WTC11 (cell line): Measurements from ENCODE around the gene LACC1.

Experiments
- GABPB1 ChIP-seq: sonication (generic); formaldehyde crosslinking; IDR thresholded peaks from 2 replicates; pipeline ENCODE4 v1.8.1; 2023; ENCODE audit warnings: mild to moderate bottlenecking, missing genetic modification reagents
- NFE2L1 ChIP-seq: sonication (generic); formaldehyde crosslinking; IDR thresholded peaks from 2 replicates; pipeline ENCODE4 v1.8.1; 2023; ENCODE audit warnings: missing genetic modification reagents
- TP53 ChIP-seq: sonication (generic); formaldehyde crosslinking; IDR thresholded peaks from 2 replicates; pipeline ENCODE4 v1.8.1; 2023; ENCODE audit warnings: mild to moderate bottlenecking, missing genetic modification reagents
- TF ChIP-seq, protein P1 (sequence below): sonication (generic); formaldehyde crosslinking; conservative IDR thresholded peaks from 2 replicates; pipeline ENCODE4 v1.8.1; 2022; ENCODE audit warnings: mild to moderate bottlenecking, missing genetic modification reagents
- TF ChIP-seq, protein P2 (sequence below): sonication (generic); formaldehyde crosslinking; IDR thresholded peaks from 2 replicates; pipeline ENCODE4 v1.8.0; 2022; ENCODE audit warnings: mild to moderate bottlenecking, missing genetic modification reagents
- TF ChIP-seq, protein P3 (sequence below): fragments of 200-600 bp; IDR thresholded peaks from 2 replicates; pipeline ENCODE4 v1.8.0; 2022; ENCODE audit warnings: antibody characterized with exemption
- TF ChIP-seq, protein P4 (sequence below): sonication (generic); formaldehyde crosslinking; IDR thresholded peaks from 2 replicates; pipeline ENCODE4 v1.8.0; 2022; ENCODE audit warnings: mild to moderate bottlenecking, missing genetic modification reagents
- TF ChIP-seq, protein P5 (sequence below): fragments of 250-450 bp; sonication (Bioruptor Pico); IDR thresholded peaks from 2 replicates; pipeline ENCODE4 v1.9.0; 2021; ENCODE audit warnings: mild to moderate bottlenecking
- TF ChIP-seq, protein P6 (sequence below): sonication (generic); formaldehyde crosslinking; conservative IDR thresholded peaks from 2 replicates; pipeline ENCODE4 v1.8.1; 2023; ENCODE audit warnings: mild to moderate bottlenecking, low read depth, missing genetic modification reagents, moderate library complexity
- TF ChIP-seq, protein P7 (sequence below): sonication (generic); formaldehyde crosslinking; IDR thresholded peaks from 2 replicates; pipeline ENCODE4 v1.8.0; 2022; ENCODE audit warnings: mild to moderate bottlenecking, missing genetic modification reagents

DNA sequence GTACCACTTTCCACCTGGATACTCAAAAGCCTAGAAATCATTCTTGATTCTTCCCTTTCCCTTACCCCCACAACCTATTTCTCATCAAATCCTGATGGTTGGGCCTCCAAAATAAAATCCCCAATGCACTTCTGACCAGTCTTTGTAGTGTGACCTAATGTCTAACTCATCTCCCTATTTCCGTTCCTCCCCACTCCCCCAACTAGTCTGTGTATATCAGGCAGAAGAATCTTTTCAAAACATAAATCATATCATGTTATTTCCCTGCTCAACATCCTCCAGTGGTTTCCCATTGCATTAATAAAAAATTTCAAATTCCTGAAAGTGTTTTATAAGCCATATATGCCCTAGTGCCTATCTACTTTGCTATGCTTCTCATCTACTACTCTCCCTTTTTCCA, 17.8 kb upstream of the LACC1 start:
- TF ChIP-seq, protein P1, sequence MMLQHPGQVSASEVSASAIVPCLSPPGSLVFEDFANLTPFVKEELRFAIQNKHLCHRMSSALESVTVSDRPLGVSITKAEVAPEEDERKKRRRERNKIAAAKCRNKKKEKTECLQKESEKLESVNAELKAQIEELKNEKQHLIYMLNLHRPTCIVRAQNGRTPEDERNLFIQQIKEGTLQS (CRISPR knock-in tag): no peak
- TF ChIP-seq NFE2L1 (CRISPR knock-in tag): no peak
- TF ChIP-seq, protein P2, sequence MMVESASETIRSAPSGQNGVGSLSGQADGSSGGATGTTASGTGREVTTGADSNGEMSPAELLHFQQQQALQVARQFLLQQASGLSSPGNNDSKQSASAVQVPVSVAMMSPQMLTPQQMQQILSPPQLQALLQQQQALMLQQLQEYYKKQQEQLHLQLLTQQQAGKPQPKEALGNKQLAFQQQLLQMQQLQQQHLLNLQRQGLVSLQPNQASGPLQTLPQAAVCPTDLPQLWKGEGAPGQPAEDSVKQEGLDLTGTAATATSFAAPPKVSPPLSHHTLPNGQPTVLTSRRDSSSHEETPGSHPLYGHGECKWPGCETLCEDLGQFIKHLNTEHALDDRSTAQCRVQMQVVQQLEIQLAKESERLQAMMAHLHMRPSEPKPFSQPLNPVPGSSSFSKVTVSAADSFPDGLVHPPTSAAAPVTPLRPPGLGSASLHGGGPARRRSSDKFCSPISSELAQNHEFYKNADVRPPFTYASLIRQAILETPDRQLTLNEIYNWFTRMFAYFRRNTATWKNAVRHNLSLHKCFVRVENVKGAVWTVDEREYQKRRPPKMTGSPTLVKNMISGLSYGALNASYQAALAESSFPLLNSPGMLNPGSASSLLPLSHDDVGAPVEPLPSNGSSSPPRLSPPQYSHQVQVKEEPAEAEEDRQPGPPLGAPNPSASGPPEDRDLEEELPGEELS (CRISPR knock-in tag): no peak
- TF ChIP-seq, protein P3, sequence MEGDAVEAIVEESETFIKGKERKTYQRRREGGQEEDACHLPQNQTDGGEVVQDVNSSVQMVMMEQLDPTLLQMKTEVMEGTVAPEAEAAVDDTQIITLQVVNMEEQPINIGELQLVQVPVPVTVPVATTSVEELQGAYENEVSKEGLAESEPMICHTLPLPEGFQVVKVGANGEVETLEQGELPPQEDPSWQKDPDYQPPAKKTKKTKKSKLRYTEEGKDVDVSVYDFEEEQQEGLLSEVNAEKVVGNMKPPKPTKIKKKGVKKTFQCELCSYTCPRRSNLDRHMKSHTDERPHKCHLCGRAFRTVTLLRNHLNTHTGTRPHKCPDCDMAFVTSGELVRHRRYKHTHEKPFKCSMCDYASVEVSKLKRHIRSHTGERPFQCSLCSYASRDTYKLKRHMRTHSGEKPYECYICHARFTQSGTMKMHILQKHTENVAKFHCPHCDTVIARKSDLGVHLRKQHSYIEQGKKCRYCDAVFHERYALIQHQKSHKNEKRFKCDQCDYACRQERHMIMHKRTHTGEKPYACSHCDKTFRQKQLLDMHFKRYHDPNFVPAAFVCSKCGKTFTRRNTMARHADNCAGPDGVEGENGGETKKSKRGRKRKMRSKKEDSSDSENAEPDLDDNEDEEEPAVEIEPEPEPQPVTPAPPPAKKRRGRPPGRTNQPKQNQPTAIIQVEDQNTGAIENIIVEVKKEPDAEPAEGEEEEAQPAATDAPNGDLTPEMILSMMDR: no peak
- no peak for TF ChIP-seq TP53 (CRISPR knock-in tag)
- TF ChIP-seq, protein P4, sequence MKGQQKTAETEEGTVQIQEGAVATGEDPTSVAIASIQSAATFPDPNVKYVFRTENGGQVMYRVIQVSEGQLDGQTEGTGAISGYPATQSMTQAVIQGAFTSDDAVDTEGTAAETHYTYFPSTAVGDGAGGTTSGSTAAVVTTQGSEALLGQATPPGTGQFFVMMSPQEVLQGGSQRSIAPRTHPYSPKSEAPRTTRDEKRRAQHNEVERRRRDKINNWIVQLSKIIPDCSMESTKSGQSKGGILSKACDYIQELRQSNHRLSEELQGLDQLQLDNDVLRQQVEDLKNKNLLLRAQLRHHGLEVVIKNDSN (CRISPR knock-in tag): no peak
- TF ChIP-seq, protein P5, sequence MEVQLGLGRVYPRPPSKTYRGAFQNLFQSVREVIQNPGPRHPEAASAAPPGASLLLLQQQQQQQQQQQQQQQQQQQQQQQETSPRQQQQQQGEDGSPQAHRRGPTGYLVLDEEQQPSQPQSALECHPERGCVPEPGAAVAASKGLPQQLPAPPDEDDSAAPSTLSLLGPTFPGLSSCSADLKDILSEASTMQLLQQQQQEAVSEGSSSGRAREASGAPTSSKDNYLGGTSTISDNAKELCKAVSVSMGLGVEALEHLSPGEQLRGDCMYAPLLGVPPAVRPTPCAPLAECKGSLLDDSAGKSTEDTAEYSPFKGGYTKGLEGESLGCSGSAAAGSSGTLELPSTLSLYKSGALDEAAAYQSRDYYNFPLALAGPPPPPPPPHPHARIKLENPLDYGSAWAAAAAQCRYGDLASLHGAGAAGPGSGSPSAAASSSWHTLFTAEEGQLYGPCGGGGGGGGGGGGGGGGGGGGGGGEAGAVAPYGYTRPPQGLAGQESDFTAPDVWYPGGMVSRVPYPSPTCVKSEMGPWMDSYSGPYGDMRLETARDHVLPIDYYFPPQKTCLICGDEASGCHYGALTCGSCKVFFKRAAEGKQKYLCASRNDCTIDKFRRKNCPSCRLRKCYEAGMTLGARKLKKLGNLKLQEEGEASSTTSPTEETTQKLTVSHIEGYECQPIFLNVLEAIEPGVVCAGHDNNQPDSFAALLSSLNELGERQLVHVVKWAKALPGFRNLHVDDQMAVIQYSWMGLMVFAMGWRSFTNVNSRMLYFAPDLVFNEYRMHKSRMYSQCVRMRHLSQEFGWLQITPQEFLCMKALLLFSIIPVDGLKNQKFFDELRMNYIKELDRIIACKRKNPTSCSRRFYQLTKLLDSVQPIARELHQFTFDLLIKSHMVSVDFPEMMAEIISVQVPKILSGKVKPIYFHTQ (CRISPR knock-in tag): no peak
- TF ChIP-seq, protein P6, sequence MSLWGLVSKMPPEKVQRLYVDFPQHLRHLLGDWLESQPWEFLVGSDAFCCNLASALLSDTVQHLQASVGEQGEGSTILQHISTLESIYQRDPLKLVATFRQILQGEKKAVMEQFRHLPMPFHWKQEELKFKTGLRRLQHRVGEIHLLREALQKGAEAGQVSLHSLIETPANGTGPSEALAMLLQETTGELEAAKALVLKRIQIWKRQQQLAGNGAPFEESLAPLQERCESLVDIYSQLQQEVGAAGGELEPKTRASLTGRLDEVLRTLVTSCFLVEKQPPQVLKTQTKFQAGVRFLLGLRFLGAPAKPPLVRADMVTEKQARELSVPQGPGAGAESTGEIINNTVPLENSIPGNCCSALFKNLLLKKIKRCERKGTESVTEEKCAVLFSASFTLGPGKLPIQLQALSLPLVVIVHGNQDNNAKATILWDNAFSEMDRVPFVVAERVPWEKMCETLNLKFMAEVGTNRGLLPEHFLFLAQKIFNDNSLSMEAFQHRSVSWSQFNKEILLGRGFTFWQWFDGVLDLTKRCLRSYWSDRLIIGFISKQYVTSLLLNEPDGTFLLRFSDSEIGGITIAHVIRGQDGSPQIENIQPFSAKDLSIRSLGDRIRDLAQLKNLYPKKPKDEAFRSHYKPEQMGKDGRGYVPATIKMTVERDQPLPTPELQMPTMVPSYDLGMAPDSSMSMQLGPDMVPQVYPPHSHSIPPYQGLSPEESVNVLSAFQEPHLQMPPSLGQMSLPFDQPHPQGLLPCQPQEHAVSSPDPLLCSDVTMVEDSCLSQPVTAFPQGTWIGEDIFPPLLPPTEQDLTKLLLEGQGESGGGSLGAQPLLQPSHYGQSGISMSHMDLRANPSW (CRISPR knock-in tag): no peak
- TF ChIP-seq, protein P7, sequence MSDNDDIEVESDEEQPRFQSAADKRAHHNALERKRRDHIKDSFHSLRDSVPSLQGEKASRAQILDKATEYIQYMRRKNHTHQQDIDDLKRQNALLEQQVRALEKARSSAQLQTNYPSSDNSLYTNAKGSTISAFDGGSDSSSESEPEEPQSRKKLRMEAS (CRISPR knock-in tag): no peak
- TF ChIP-seq GABPB1: no peak
